HL-60 (cell line): ENCODE results near the gene MNAT1.
"Not testable (repeated sequence)": the region's sequence is repeated elsewhere in the genome, so short reads cannot be mapped to it uniquely, and the experiment has no call there.

Experiments used
- DNase-seq, 2 experiments: peaks; one replicate each; pipeline ENCODE4 v3.0.0-alpha.2; 2010 to 2020; ENCODE audit warnings: low read depth in 1 of 2, low spot score in 1 of 2
- H3K27ac ChIP-seq: fragments of 250-450 bp; sonication (Bioruptor Pico); replicated peaks from 2 replicates; pipeline ENCODE4 v1.5.1; 2020; ENCODE audit warnings: mild to moderate bottlenecking, moderate library complexity
- H3K27me3 ChIP-seq: fragments of 250-450 bp; sonication (Bioruptor Pico); 2 replicates; pipeline ENCODE4 v1.5.1; 2021; ENCODE audit warnings: mild to moderate bottlenecking, moderate library complexity; ENCODE audit not compliant: insufficient read depth, poor library complexity, severe bottlenecking
- H3K4me3 ChIP-seq: replicated peaks from 2 replicates; pipeline ENCODE4 v1.5.1; 2011; ENCODE audit warnings: mild to moderate bottlenecking, control low read depth, low read length; ENCODE audit not compliant: insufficient read depth
- GABPA ChIP-seq: IDR thresholded peaks from 2 replicates; pipeline ENCODE4 v1.6.1; 2012; ENCODE audit warnings: low read depth
- POLR2AphosphoS5 ChIP-seq: IDR thresholded peaks from 2 replicates; pipeline ENCODE4 v1.6.1; 2012; ENCODE audit warnings: low read depth
- SPI1 ChIP-seq: IDR thresholded peaks from 2 replicates; pipeline ENCODE4 v1.6.1; 2012; ENCODE audit warnings: low read depth, mild to moderate bottlenecking, borderline replicate concordance
- TF ChIP-seq, protein P1 (sequence below): IDR thresholded peaks from one replicate; pipeline ENCODE4 v1.5.1; 2011; ENCODE audit warnings: low read length, control low read depth, inconsistent platforms; ENCODE audit not compliant: insufficient read depth
- TF ChIP-seq, protein P2 (sequence below): IDR thresholded peaks from 2 replicates; pipeline ENCODE4 v1.6.1; 2012; ENCODE audit warnings: low read depth; ENCODE audit not compliant: insufficient replicate concordance

Gene MNAT1

DNA sequence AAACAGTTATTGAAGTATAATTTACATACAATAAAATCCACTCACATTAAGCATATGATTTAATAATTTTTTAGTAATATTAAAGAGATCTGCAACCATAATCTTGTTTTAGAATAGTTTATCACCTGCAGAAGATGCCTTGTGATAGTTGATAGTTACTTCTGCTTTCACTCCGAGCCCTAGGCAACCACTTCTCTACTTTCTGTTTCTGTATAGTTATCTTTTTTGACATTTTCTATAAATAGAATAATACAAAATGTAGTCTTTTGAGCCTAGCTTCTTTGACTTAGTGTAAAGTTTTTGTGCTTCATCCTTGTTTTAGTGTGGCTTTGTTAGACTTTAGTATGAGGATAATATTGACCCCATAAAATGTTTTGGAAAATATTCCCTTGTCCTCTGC, 111.0 kb downstream of the MNAT1 start:
- H3K27me3 ChIP-seq, result no peaks in the 10 kb centered on the region
- TF ChIP-seq, protein P1, sequence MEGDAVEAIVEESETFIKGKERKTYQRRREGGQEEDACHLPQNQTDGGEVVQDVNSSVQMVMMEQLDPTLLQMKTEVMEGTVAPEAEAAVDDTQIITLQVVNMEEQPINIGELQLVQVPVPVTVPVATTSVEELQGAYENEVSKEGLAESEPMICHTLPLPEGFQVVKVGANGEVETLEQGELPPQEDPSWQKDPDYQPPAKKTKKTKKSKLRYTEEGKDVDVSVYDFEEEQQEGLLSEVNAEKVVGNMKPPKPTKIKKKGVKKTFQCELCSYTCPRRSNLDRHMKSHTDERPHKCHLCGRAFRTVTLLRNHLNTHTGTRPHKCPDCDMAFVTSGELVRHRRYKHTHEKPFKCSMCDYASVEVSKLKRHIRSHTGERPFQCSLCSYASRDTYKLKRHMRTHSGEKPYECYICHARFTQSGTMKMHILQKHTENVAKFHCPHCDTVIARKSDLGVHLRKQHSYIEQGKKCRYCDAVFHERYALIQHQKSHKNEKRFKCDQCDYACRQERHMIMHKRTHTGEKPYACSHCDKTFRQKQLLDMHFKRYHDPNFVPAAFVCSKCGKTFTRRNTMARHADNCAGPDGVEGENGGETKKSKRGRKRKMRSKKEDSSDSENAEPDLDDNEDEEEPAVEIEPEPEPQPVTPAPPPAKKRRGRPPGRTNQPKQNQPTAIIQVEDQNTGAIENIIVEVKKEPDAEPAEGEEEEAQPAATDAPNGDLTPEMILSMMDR, result no peak
- TF ChIP-seq GABPA (no peak), POLR2AphosphoS5 (no peak), SPI1 (peak; percentile 43; the same call in 1 of the 2 replicates)
- TF ChIP-seq, protein P2, sequence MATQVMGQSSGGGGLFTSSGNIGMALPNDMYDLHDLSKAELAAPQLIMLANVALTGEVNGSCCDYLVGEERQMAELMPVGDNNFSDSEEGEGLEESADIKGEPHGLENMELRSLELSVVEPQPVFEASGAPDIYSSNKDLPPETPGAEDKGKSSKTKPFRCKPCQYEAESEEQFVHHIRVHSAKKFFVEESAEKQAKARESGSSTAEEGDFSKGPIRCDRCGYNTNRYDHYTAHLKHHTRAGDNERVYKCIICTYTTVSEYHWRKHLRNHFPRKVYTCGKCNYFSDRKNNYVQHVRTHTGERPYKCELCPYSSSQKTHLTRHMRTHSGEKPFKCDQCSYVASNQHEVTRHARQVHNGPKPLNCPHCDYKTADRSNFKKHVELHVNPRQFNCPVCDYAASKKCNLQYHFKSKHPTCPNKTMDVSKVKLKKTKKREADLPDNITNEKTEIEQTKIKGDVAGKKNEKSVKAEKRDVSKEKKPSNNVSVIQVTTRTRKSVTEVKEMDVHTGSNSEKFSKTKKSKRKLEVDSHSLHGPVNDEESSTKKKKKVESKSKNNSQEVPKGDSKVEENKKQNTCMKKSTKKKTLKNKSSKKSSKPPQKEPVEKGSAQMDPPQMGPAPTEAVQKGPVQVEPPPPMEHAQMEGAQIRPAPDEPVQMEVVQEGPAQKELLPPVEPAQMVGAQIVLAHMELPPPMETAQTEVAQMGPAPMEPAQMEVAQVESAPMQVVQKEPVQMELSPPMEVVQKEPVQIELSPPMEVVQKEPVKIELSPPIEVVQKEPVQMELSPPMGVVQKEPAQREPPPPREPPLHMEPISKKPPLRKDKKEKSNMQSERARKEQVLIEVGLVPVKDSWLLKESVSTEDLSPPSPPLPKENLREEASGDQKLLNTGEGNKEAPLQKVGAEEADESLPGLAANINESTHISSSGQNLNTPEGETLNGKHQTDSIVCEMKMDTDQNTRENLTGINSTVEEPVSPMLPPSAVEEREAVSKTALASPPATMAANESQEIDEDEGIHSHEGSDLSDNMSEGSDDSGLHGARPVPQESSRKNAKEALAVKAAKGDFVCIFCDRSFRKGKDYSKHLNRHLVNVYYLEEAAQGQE, result no peak
- peak in 1 of 2 experiments; percentile 3 for DNase-seq
- H3K4me3 ChIP-seq, result no peak overlapping the region
- no peak overlapping the region for H3K27ac ChIP-seq

DNA sequence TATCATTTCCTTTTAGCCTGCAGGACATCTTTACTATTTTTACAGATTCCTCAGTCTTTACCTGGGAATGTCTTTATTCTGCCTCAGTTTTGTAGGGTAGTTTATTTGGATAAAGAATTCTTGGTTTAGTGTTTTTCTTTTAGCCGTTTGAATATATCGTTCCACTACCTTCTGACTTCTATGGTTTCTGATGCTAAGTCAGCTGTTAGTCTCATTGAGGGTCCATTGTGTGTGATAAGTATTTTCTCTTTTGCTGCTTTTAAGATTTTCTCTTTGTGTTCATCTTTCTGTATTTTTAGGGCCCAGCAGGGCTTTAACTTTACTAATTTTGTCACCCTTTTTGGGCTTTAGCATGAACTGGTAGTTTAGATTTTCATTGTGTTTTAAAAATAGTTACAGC, 113.5 kb downstream of the MNAT1 start:
- DNase-seq, result no peak
- TF ChIP-seq SPI1 (no peak), GABPA (no peak), POLR2AphosphoS5 (no peak)
- TF ChIP-seq, protein P1, result no peak
- TF ChIP-seq, protein P2, result no peak
- no peak overlapping the region for H3K4me3 ChIP-seq
- H3K27me3 ChIP-seq, result no peaks in the 10 kb centered on the region
- no peak overlapping the region for H3K27ac ChIP-seq

GRCh38 chr14:60851692-60852091, 117.1 kb downstream of the MNAT1 start:
- H3K4me3 ChIP-seq, H3K27me3 ChIP-seq, DNase-seq, H3K27ac ChIP-seq: not testable (repeated sequence)

- no peak for TF ChIP-seq GABPA
- TF ChIP-seq SPI1, result no peak
- TF ChIP-seq, protein P1, result no peak
- TF ChIP-seq POLR2AphosphoS5, result no peak
- TF ChIP-seq, protein P2, result no peak
- DNase-seq, result no peak
- no peaks in the 10 kb centered on the region for H3K27me3 ChIP-seq
- no peak overlapping the region for H3K27ac ChIP-seq
- no peak overlapping the region for H3K4me3 ChIP-seq
These were observed 121.5 kb downstream of the MNAT1 start for GRCh38 chr14:60856111-60856510.
